DMS53 treated with DMSO at 0.1 percent for 48 hours (cell line): ENCODE data around the gene ZSCAN10.
A peak's percentile ranks its signal among the peaks of the same experiment; 100 is the strongest.

Experiments
- DNase-seq: peaks from one replicate; lab custom pipeline; 2025; ENCODE audit not compliant: unreplicated experiment; lab: John Stamatoyannopoulos, UW

Gene ZSCAN10

GRCh38 chr16:3134338-3135125 is 35.4 kb upstream of the ZSCAN10 start, which contains the start of gene ZNF213:
Gene ZNF213 (plus strand): TSS chr16:3135029. CDS start chr16:3137281, 2,252 bp downstream.
- peak; percentile 84 for DNase-seq

GRCh38 chr16:3133844-3134243 is 34.8 kb upstream of the ZSCAN10 start:
- no peak for DNase-seq

- DNase-seq, result no peak
These were observed 32.8 kb upstream of the ZSCAN10 start for GRCh38 chr16:3131755-3132377.

GRCh38 chr16:3129137-3130131 is 30.3 kb upstream of the ZSCAN10 start:
- peak; percentile 71 for DNase-seq

- no peak for DNase-seq
These were observed 28.7 kb upstream of the ZSCAN10 start for GRCh38 chr16:3127745-3128144.

GRCh38 chr16:3123986-3124886 is 25.1 kb upstream of the ZSCAN10 start:
- peak; percentile 81 for DNase-seq

- no peak for DNase-seq
These were observed 24.0 kb upstream of the ZSCAN10 start for GRCh38 chr16:3122926-3123570.

- DNase-seq, result no peak
These were observed 22.9 kb upstream of the ZSCAN10 start for GRCh38 chr16:3121851-3122467.

GRCh38 chr16:3120435-3120834 is 21.3 kb upstream of the ZSCAN10 start:
- no peak for DNase-seq

GRCh38 chr16:3119701-3120408 is 20.8 kb upstream of the ZSCAN10 start:
- DNase-seq, result no peak

GRCh38 chr16:3119286-3119685 is 20.2 kb upstream of the ZSCAN10 start:
- DNase-seq, result no peak

- DNase-seq, result no peak
These were observed 19.8 kb upstream of the ZSCAN10 start for GRCh38 chr16:3118846-3119245.

GRCh38 chr16:3118204-3118790 is 19.2 kb upstream of the ZSCAN10 start:
- DNase-seq, result no peak

- DNase-seq, result no peak
These were observed 16.5 kb upstream of the ZSCAN10 start for GRCh38 chr16:3115561-3115960.

- DNase-seq, result no peak
These were observed 15.9 kb upstream of the ZSCAN10 start for GRCh38 chr16:3115003-3115402.

- DNase-seq, result no peak
These were observed 14.8 kb upstream of the ZSCAN10 start for GRCh38 chr16:3113765-3114479.

GRCh38 chr16:3112881-3113574 is 13.9 kb upstream of the ZSCAN10 start:
- no peak for DNase-seq
